NT2/D1 (cell line): ENCODE data around the gene SIAH1.

Experiments used
- SUZ12 ChIP-seq: IDR thresholded peaks from 2 replicates; pipeline ENCODE4 v1.6.1; 2011; ENCODE audit not compliant: insufficient read length, insufficient read depth; ENCODE audit errors: extremely low read depth
- YY1 ChIP-seq: IDR thresholded peaks from 2 replicates; pipeline ENCODE4 v1.6.1; 2011; ENCODE audit not compliant: insufficient read length, insufficient read depth
- ZNF274 ChIP-seq: IDR thresholded peaks from 2 replicates; pipeline ENCODE4 v1.6.1; 2011; ENCODE audit warnings: mild to moderate bottlenecking, low read depth, low read length

DNA sequence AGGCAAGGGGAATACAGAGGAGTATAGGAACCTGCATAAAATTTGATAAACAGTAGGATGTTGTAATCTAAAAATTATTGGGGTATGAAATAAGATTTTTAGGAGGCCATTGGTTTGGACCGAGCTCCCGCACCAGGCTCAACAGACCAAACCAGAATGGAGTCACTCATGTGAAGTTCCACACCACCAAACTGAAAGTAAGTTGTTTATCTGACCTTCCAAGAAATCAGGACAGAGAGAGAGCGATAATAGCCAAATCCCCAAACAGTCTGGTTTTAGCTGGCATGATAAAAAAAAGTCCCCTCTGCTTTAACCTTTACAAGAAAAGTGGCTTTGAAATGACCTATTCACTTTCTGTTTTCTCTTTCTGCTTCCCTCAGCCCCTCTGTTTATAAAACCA lies 45.7 kb upstream of the SIAH1 start:
- TF ChIP-seq SUZ12, result no peak
- TF ChIP-seq ZNF274, result no peak
- no peak for TF ChIP-seq YY1
